H1 (cell line): Measurements from ENCODE around the gene PLD3. TPM values are rescaled to one million over a fixed set of nuclear protein-coding genes. Genes with fewer than 3 reads are reported as not detected.

ENCODE experiments used
- CTCF ChIA-PET: fragments of 300-600 bp; sonication (Branson Sonifier 250); formaldehyde crosslinking; loops from one replicate; lab custom pipeline; 2021; ENCODE audit not compliant: partially characterized antibody; lab: Charles Lee
- POLR2A ChIA-PET: fragments of 300-600 bp; sonication (Branson Sonifier 250); formaldehyde crosslinking; loops from one replicate; lab custom pipeline; 2021; ENCODE audit warnings: inconsistent platforms; ENCODE audit not compliant: partially characterized antibody; lab: Charles Lee
- DNase-seq, 2 experiments: peaks; one replicate each; pipeline versions ENCODE4 v3.0.0 to v3.0.0-alpha.2; 2010 to 2022; ENCODE audit warnings: low spot score in 2 of 2, low read depth in 1 of 2, mixed read lengths in 1 of 2
- FAIRE-seq: peaks from 2 replicates; lab custom pipeline; 2011; peaks lifted over from hg19 to GRCh38; lab: Jason Lieb, UNC
- H2AFZ ChIP-seq: 2 replicates; pipeline ENCODE4 v1.8.1; 2012; ENCODE audit warnings: low read length, inconsistent platforms
- H2AK5ac ChIP-seq: 2 replicates; pipeline ENCODE4 v1.6.1; 2013; ENCODE audit warnings: low read depth, low read length
- H2BK120ac ChIP-seq: replicated peaks from 2 replicates; pipeline ENCODE3; 2013; ENCODE audit warnings: low read depth, low read length, inconsistent platforms
- H2BK12ac ChIP-seq: 2 replicates; pipeline ENCODE4 v1.6.1; 2013; ENCODE audit warnings: low read depth, low read length
- H2BK15ac ChIP-seq: 2 replicates; pipeline ENCODE4 v1.6.1; 2013; ENCODE audit warnings: low read length
- H2BK20ac ChIP-seq: 2 replicates; pipeline ENCODE4 v1.6.1; 2013; ENCODE audit warnings: low read length
- H2BK5ac ChIP-seq: 2 replicates; pipeline ENCODE4 v1.6.1; 2013; ENCODE audit warnings: low read depth, low read length
- H3K14ac ChIP-seq: 2 replicates; pipeline ENCODE4 v1.6.1; 2013; ENCODE audit warnings: inconsistent platforms; ENCODE audit not compliant: insufficient read length
- H3K18ac ChIP-seq: 2 replicates; pipeline ENCODE4 v1.6.1; 2013; ENCODE audit warnings: low read length; ENCODE audit errors: extremely low read depth
- H3K23ac ChIP-seq: 2 replicates; pipeline ENCODE4 v1.6.1; 2013; ENCODE audit warnings: inconsistent platforms; ENCODE audit not compliant: insufficient read length
- H3K23me2 ChIP-seq: 2 replicates; pipeline ENCODE4 v1.6.1; 2013; ENCODE audit warnings: low read depth, low read length
- H3K27ac ChIP-seq: 2 replicates; pipeline ENCODE4 v1.6.1; 2011; ENCODE audit warnings: low read depth, low read length, inconsistent platforms
- H3K27me3 ChIP-seq, 4 experiments: replicated peaks in 1 of 4; 1 replicate in 1 of 4; 2 replicates in 3 of 4; pipeline versions ENCODE4 v1.6.1 to v1.8.1; 2011 to 2013; ENCODE audit warnings: low read length in 3 of 4, mild to moderate bottlenecking in 3 of 4, inconsistent platforms in 2 of 4, mixed read lengths in 2 of 4, moderate library complexity in 1 of 4; ENCODE audit not compliant: control insufficient read depth in 3 of 4, insufficient read depth in 3 of 4; ENCODE audit errors: extremely low read depth in 1 of 4
- H3K36me3 ChIP-seq, 4 experiments: 2 replicates each; pipeline versions ENCODE4 v1.6.1 to v1.8.1; 2011 to 2013; ENCODE audit warnings: mild to moderate bottlenecking in 4 of 4, low read length in 3 of 4, moderate library complexity in 2 of 4, control low read depth in 1 of 4, inconsistent platforms in 1 of 4; ENCODE audit not compliant: insufficient read depth in 4 of 4, control insufficient read depth in 2 of 4
- H3K4ac ChIP-seq: replicated peaks from 2 replicates; pipeline ENCODE3; 2013; ENCODE audit warnings: low read length, low read depth, mixed read lengths, inconsistent platforms; ENCODE audit not compliant: insufficient read length
- H3K4me1 ChIP-seq, 4 experiments: replicated peaks in 1 of 4; 1 replicate in 1 of 4; 2 replicates in 3 of 4; pipeline versions ENCODE4 v1.6.1 to v1.8.1; 2011 to 2013; ENCODE audit warnings: low read length in 3 of 4, inconsistent platforms in 2 of 4, mixed read lengths in 1 of 4; ENCODE audit not compliant: insufficient read depth in 4 of 4, control insufficient read depth in 3 of 4
- H3K4me2 ChIP-seq, 2 experiments: 2 replicates each; pipeline versions ENCODE4 v1.6.1 to v1.8.1; 2011 to 2013; ENCODE audit warnings: low read depth in 2 of 2, low read length in 2 of 2, control low read depth in 1 of 2, inconsistent platforms in 1 of 2, mild to moderate bottlenecking in 1 of 2; ENCODE audit not compliant: insufficient read depth in 1 of 2
- H3K4me3 ChIP-seq, 4 experiments: fragments of 200-600, 300-600 bp in 1 of 4; sonication (generic), shearing (Covaris generic), sonication (Bioruptor Twin) in 1 of 4; 2 replicates each; pipeline versions ENCODE4 v1.5.1 to v1.8.1; 2011 to 2016; ENCODE audit warnings: low read length in 4 of 4, low read depth in 3 of 4, control low read depth in 2 of 4, inconsistent platforms in 2 of 4, mild to moderate bottlenecking in 2 of 4, mixed read lengths in 1 of 4, moderate library complexity in 1 of 4; ENCODE audit not compliant: insufficient read depth in 2 of 4; ENCODE audit errors: extremely low read depth in 1 of 4
- H3K56ac ChIP-seq: replicated peaks from 2 replicates; pipeline ENCODE3; 2013; ENCODE audit warnings: low read depth, mild to moderate bottlenecking, mixed read lengths, low read length, inconsistent platforms; ENCODE audit not compliant: insufficient read length
- H3K79me1 ChIP-seq: 2 replicates; pipeline ENCODE4 v1.6.1; 2013; ENCODE audit warnings: low read depth, low read length, control low read depth
- H3K79me2 ChIP-seq, 2 experiments: 2 replicates each; pipeline versions ENCODE4 v1.6.1 to v1.8.1; 2012 to 2013; ENCODE audit warnings: low read length in 2 of 2, mild to moderate bottlenecking in 2 of 2, inconsistent platforms in 1 of 2; ENCODE audit not compliant: insufficient read depth in 2 of 2, control insufficient read depth in 1 of 2
- H3K9ac ChIP-seq, 4 experiments: replicated peaks in 1 of 4; 1 replicate in 1 of 4; 2 replicates in 3 of 4; pipeline versions ENCODE4 v1.6.1 to v1.8.1; 2011 to 2013; ENCODE audit warnings: low read depth in 3 of 4, low read length in 3 of 4, control low read depth in 2 of 4, mild to moderate bottlenecking in 2 of 4, moderate library complexity in 2 of 4, inconsistent platforms in 1 of 4; ENCODE audit errors: extremely low read depth in 1 of 4
- H3K9me3 ChIP-seq, 2 experiments: 2 replicates each; pipeline versions ENCODE4 v1.6.1 to v1.8.1; 2012 to 2013; ENCODE audit warnings: mild to moderate bottlenecking in 2 of 2, moderate library complexity in 2 of 2, control low read depth in 1 of 2, inconsistent platforms in 1 of 2, low read depth in 1 of 2, low read length in 1 of 2, mixed read lengths in 1 of 2; ENCODE audit not compliant: insufficient read depth in 2 of 2
- H4K20me1 ChIP-seq, 2 experiments: replicated peaks in 1 of 2; 2 replicates each; pipeline versions ENCODE3 to v1.8.1; 2011 to 2013; ENCODE audit warnings: inconsistent platforms in 2 of 2, low read length in 2 of 2, mild to moderate bottlenecking in 1 of 2; ENCODE audit not compliant: insufficient read depth in 2 of 2, control insufficient read depth in 1 of 2
- H4K5ac ChIP-seq: 2 replicates; pipeline ENCODE4 v1.6.1; 2013; ENCODE audit warnings: low read length, low read depth, mixed read lengths, inconsistent platforms; ENCODE audit not compliant: insufficient read length
- H4K8ac ChIP-seq: 2 replicates; pipeline ENCODE4 v1.8.0; 2013; ENCODE audit warnings: mild to moderate bottlenecking, moderate library complexity, low read length, inconsistent platforms; ENCODE audit not compliant: insufficient read depth; ENCODE audit errors: extremely low read depth
- H4K91ac ChIP-seq: replicated peaks from 2 replicates; pipeline ENCODE3; 2013; ENCODE audit warnings: low read length, mixed read lengths, inconsistent platforms; ENCODE audit not compliant: insufficient read length
- BCL11A ChIP-seq, 2 experiments: IDR thresholded peaks; one replicate each; pipeline ENCODE4 v1.6.1; 2011; ENCODE audit warnings: low read depth in 2 of 2, low read length in 2 of 2, mild to moderate bottlenecking in 2 of 2
- CHD1 ChIP-seq: IDR thresholded peaks from 2 replicates; pipeline ENCODE4 v1.6.1; 2012; ENCODE audit warnings: low read depth, low read length, improper control_type of control experiment
- MAFK ChIP-seq: IDR thresholded peaks from 2 replicates; pipeline ENCODE4 v1.6.1; 2012; ENCODE audit warnings: low read depth, mild to moderate bottlenecking, improper control_type of control experiment, low read length
- NANOG ChIP-seq: IDR thresholded peaks from 2 replicates; pipeline ENCODE4 v1.6.1; 2011; ENCODE audit warnings: low read length, low read depth, mild to moderate bottlenecking, inconsistent platforms; ENCODE audit not compliant: insufficient read depth, poor library complexity, severe bottlenecking
- NRF1 ChIP-seq: IDR thresholded peaks from 2 replicates; pipeline ENCODE4 v1.6.1; 2011; ENCODE audit warnings: mild to moderate bottlenecking, low read depth, low read length, improper control_type of control experiment
- POLR2AphosphoS5 ChIP-seq: IDR thresholded peaks from 2 replicates; pipeline ENCODE4 v1.6.1; 2011; ENCODE audit warnings: low read depth, low read length
- RAD21 ChIP-seq, 2 experiments: IDR thresholded peaks in 1 of 2; conservative IDR thresholded peaks in 1 of 2; 2 replicates each; pipeline ENCODE4 v1.6.1; 2011; ENCODE audit warnings: low read depth in 2 of 2, low read length in 2 of 2, improper control_type of control experiment in 1 of 2, inconsistent platforms in 1 of 2, mild to moderate bottlenecking in 1 of 2, moderate library complexity in 1 of 2
- SIX5 ChIP-seq: IDR thresholded peaks from 2 replicates; pipeline ENCODE4 v1.6.1; 2011; ENCODE audit warnings: mild to moderate bottlenecking, low read depth, low read length
- YY1 ChIP-seq: IDR thresholded peaks from 2 replicates; pipeline ENCODE4 v1.6.1; 2011; ENCODE audit warnings: low read depth, mild to moderate bottlenecking, low read length
- WGBS, 2 experiments: shearing (Covaris generic) in 1 of 2; methylation state at CpG; one replicate each; pipeline versions ENCODE4 v1.1.6 to v1.1.7; 2013 to 2015; ENCODE audit warnings: low lambda C conversion rate in 2 of 2, mixed read lengths in 2 of 2, inconsistent platforms in 1 of 2, low coverage in 1 of 2, missing lambda C conversion rate in 1 of 2; ENCODE audit not compliant: insufficient replicate concordance in 2 of 2, insufficient coverage in 1 of 2, insufficient read length in 1 of 2; ENCODE audit errors: extremely low coverage in 1 of 2, missing lambda C conversion rate in 1 of 2; 5-methylcytosine and 5-hydroxymethylcytosine counted together
- polyA plus RNA-seq, 7 experiments: library from polyadenylated mRNA; depleted of rRNA in 3 of 7; stranded (reverse) in 5 of 7; unstranded in 2 of 7; fragments of >200 nt in 5 of 7; fragments of 200-250 nt in 2 of 7; gene quantifications; 1 replicate in 5 of 7; 2 replicates in 1 of 7; 4 replicates in 1 of 7; pipeline versions ENCODE4 v1.2.1 to v1.2.3, GENCODE V29; 2011 to 2013; ENCODE audit warnings: missing spikeins in 2 of 7, mixed read lengths in 2 of 7
- total RNA-seq: library from RNA; stranded (reverse); fragmentation: NEBNext Ultra II Directional; extraction: Animal tissue kit (Norgen Biotek cat#: 25700); gene quantifications from 2 replicates; pipeline ENCODE4 v1.2.1, GENCODE V29; 2021
- TF ChIP-seq, protein P1 (sequence below), 3 experiments: IDR thresholded peaks; 1 replicate in 2 of 3; 2 replicates in 1 of 3; pipeline versions ENCODE4 v1.5.1 to v1.6.1; 2011; ENCODE audit warnings: low read length in 3 of 3, mild to moderate bottlenecking in 3 of 3, inconsistent platforms in 2 of 3, low read depth in 1 of 3, moderate library complexity in 1 of 3; ENCODE audit not compliant: insufficient read depth in 1 of 3; ENCODE audit errors: control extremely low read depth in 1 of 3

PLD3 gene
- total and polyA plus RNA-seq, 2 of the 8 experiments (the other 6 are each of a cell fraction or from before 2014, with no cell fraction given), result 180 to 543 TPM

DNA sequence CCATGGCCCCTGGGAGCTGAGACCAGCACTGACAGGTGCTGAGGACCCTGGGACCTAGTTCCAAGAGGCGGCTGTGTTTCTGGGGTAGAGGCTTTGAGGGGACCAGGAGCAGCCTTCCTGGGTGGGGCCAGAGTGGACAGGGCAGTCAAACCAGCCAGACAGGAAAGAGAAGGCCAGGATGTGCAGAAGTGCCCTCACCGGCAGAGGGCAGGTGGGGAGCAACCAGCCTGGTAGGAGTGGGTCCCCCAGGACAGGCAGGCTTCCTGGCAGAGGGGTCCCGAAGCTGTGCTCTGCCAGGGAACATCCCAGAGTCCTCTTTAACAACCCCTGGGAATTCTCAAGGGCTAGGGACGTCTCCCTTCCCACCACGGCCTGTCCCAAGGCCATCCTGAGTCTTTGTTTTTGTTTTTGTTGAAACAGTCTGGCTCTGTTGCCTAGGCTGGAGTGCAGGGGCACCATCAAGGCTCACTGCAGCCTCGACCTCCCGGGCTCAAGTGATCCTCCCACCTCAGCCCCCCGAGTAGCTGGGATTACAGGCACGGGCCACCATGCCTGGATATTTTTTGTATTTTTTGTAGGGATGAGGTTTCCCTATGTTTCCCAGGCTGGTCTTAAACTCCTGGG lies 44.5 kb downstream of the PLD3 start:
- H3K9me3 ChIP-seq, result no peaks in the 10 kb centered on the region
- 76% methylated on average over 9 of the region's 9 CpGs; no CpG with 5 or more reads in 1 of the 2 experiments for WGBS, 2 experiments
- POLR2A ChIA-PET, result interaction anchor here (0.5 to 1.0 kb wide), 3 partner anchors 11 to 58 kb away, joined by 3 to 4 read pairs (median 3); no protein-coding TSS in a partner anchor
- no peaks in the 10 kb centered on the region for H3K79me2 ChIP-seq
- H3K79me1 ChIP-seq, result no peaks in the 10 kb centered on the region
- H3K4me3 ChIP-seq, result no peak overlapping the region
- H4K5ac ChIP-seq, result no peak overlapping the region
- no peak overlapping the region for H2BK5ac ChIP-seq
- no peak overlapping the region for H2AK5ac ChIP-seq
- H4K8ac ChIP-seq, result no peak overlapping the region
- no peak overlapping the region for H3K56ac ChIP-seq
- H2BK15ac ChIP-seq, result no peak overlapping the region
- no peak overlapping the region for H3K9ac ChIP-seq
- peaks cover 0 to 4% (median 1%) of the 10 kb centered on the region in 4 experiments; a peak in 4 of 7 replicates for H3K27me3 ChIP-seq
- H3K23me2 ChIP-seq, result no peaks in the 10 kb centered on the region
- DNase-seq (no peak), FAIRE-seq (no peak)
- H3K4ac ChIP-seq, result no peak overlapping the region
- no peak overlapping the region for H3K23ac ChIP-seq
- H2AFZ ChIP-seq, result no peak overlapping the region
- no peak overlapping the region for H3K4me2 ChIP-seq
- no peaks in the 10 kb centered on the region for H3K36me3 ChIP-seq
- H3K27ac ChIP-seq, result no peak overlapping the region
- peaks cover 0 to 1% of the 10 kb centered on the region in 2 experiments for H4K20me1 ChIP-seq
- H3K4me1 ChIP-seq, result peaks cover 0 to 4% (median 3%) of the 10 kb centered on the region in 4 experiments; a peak in 3 of 7 replicates
- no peak overlapping the region for H3K18ac ChIP-seq
- H3K14ac ChIP-seq, result no peak overlapping the region
- H4K91ac ChIP-seq, result no peak overlapping the region
- H2BK120ac ChIP-seq, result no peak overlapping the region
- no peak overlapping the region for H2BK20ac ChIP-seq
- CTCF ChIA-PET, result interaction anchor here (0.7 to 1.3 kb wide), 4 partner anchors 10 to 554 kb away, joined by 3 to 5 read pairs (median 4); no protein-coding TSS in a partner anchor
- no peak overlapping the region for H2BK12ac ChIP-seq
- TF ChIP-seq CHD1, result no peak
- TF ChIP-seq, protein P1, sequence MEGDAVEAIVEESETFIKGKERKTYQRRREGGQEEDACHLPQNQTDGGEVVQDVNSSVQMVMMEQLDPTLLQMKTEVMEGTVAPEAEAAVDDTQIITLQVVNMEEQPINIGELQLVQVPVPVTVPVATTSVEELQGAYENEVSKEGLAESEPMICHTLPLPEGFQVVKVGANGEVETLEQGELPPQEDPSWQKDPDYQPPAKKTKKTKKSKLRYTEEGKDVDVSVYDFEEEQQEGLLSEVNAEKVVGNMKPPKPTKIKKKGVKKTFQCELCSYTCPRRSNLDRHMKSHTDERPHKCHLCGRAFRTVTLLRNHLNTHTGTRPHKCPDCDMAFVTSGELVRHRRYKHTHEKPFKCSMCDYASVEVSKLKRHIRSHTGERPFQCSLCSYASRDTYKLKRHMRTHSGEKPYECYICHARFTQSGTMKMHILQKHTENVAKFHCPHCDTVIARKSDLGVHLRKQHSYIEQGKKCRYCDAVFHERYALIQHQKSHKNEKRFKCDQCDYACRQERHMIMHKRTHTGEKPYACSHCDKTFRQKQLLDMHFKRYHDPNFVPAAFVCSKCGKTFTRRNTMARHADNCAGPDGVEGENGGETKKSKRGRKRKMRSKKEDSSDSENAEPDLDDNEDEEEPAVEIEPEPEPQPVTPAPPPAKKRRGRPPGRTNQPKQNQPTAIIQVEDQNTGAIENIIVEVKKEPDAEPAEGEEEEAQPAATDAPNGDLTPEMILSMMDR (IDR thresholded peaks at IDR 0.05; ENCODE audit: control extremely low read depth in 1 of 3, insufficient read depth in 1 of 3, low read depth in 1 of 3, low read length in 3 of 3), result peak; percentile 40 to 62 (median 47)
- no peak for TF ChIP-seq SIX5
- no peak for TF ChIP-seq YY1
- no peak for TF ChIP-seq NRF1
- no peak for TF ChIP-seq NANOG
- TF ChIP-seq BCL11A (IDR thresholded peaks at IDR 0.05; ENCODE audit: low read depth in 2 of 2, low read length in 2 of 2), result no peak
- TF ChIP-seq MAFK, result no peak
- no peak for TF ChIP-seq POLR2AphosphoS5
- TF ChIP-seq RAD21 (IDR thresholded peaks at IDR 0.05 in 1 of 2, conservative IDR thresholded peaks at IDR 0.05 in 1 of 2; ENCODE audit: low read depth in 2 of 2, low read length in 2 of 2), result peak; percentile 37 to 47
